HepG2 (cell line): ENCODE measurements around the gene ZNF770. TPM values are rescaled to one million over a fixed set of nuclear protein-coding genes. Genes with fewer than 3 reads are reported as not detected.

Experiments
- ATAC-seq: fragments of 200-7000 bp; cut with Tn5 transposase; 3 replicates; pipeline ENCODE4 v1.9.1; 2020; ENCODE audit warnings: mild to moderate bottlenecking, moderate library complexity
- BruUV-seq: library from RNA; stranded (reverse); fragments of 400-500 nt; replicated peaks from 2 replicates; lab custom pipeline; 2021; lab: Mats Ljungman, UMichigan
- CTCF ChIA-PET: fragments of 300-600 bp; formaldehyde crosslinking; extraction: SDS; loops from one replicate; lab custom pipeline; 2021; ENCODE audit warnings: low total read pairs, inconsistent platforms, low intra/inter-chr PET ratio; lab: Yijun Ruan, JAX
- POLR2A ChIA-PET: fragments of 350-600 bp; sonication (Branson Sonifier 250); formaldehyde crosslinking; loops from one replicate; lab custom pipeline; 2020; ENCODE audit warnings: antibody characterized with exemption, inconsistent platforms; lab: Yijun Ruan, JAX
- DNase-seq: peaks from one replicate; pipeline ENCODE4 v3.0.0-alpha.2; 2015; ENCODE audit warnings: low spot score
- FAIRE-seq: peaks from 3 replicates; lab custom pipeline; 2011; peaks lifted over from hg19 to GRCh38; lab: Jason Lieb, UNC
- H2AFZ ChIP-seq: one replicate; pipeline ENCODE4 v1.6.1; 2011; ENCODE audit warnings: low read length, inconsistent platforms
- H3K27ac ChIP-seq: fragments of 300-600 bp; 3 replicates; pipeline ENCODE4 v1.8.0; 2011; ENCODE audit warnings: mixed run types, mild to moderate bottlenecking, mixed read lengths, low read length, inconsistent platforms; ENCODE audit not compliant: insufficient read depth; ENCODE audit errors: extremely low read length
- H3K27me3 ChIP-seq, 2 experiments: fragments of 200-600 bp in 1 of 2; 2 replicates in 1 of 2; 3 replicates in 1 of 2; pipeline versions ENCODE4 v1.6.0 to v1.8.0; 2011; ENCODE audit warnings: low read length in 2 of 2, mild to moderate bottlenecking in 2 of 2, moderate library complexity in 2 of 2, inconsistent platforms in 1 of 2; ENCODE audit not compliant: insufficient read depth in 2 of 2, control insufficient read depth in 1 of 2
- H3K36me3 ChIP-seq, 2 experiments: fragments of 200-600 bp in 1 of 2; replicated peaks in 1 of 2; 2 replicates in 1 of 2; 3 replicates in 1 of 2; pipeline versions ENCODE4 v1.5.1 to v1.8.0; 2011; ENCODE audit warnings: low read length in 2 of 2, inconsistent platforms in 1 of 2; ENCODE audit not compliant: insufficient read depth in 2 of 2, control insufficient read depth in 1 of 2
- H3K4me1 ChIP-seq: 2 replicates; pipeline ENCODE4 v1.5.1; 2012; ENCODE audit warnings: low read length, inconsistent platforms; ENCODE audit not compliant: insufficient read depth
- H3K4me2 ChIP-seq: 2 replicates; pipeline ENCODE4 v1.6.0; 2011; ENCODE audit warnings: low read depth, low read length, inconsistent platforms
- H3K4me3 ChIP-seq, 3 experiments: fragments of 200-600 bp in 1 of 3; sonication (generic), shearing (Covaris generic) in 1 of 3; replicated peaks in 1 of 3; 2 replicates each; pipeline ENCODE4 v1.5.1; 2011 to 2016; ENCODE audit warnings: low read length in 3 of 3, inconsistent platforms in 2 of 3, low read depth in 2 of 3, mild to moderate bottlenecking in 2 of 3, control low read depth in 1 of 3, mixed read lengths in 1 of 3; ENCODE audit not compliant: insufficient read depth in 1 of 3
- H3K79me2 ChIP-seq: one replicate; pipeline ENCODE4 v1.6.1; 2011; ENCODE audit warnings: low read length, inconsistent platforms; ENCODE audit not compliant: insufficient read depth
- H3K9ac ChIP-seq: 2 replicates; pipeline ENCODE4 v1.6.0; 2011; ENCODE audit warnings: mild to moderate bottlenecking, low read depth, low read length, inconsistent platforms; ENCODE audit not compliant: insufficient read depth
- H3K9me3 ChIP-seq: 2 replicates; pipeline ENCODE4 v1.5.1; 2012; ENCODE audit warnings: mild to moderate bottlenecking, low read length
- H4K20me1 ChIP-seq: 2 replicates; pipeline ENCODE4 v1.6.0; 2011; ENCODE audit warnings: inconsistent platforms, mild to moderate bottlenecking, low read length, moderate library complexity; ENCODE audit not compliant: insufficient read depth
- ARID2 ChIP-seq: sonication (generic); formaldehyde crosslinking; IDR thresholded peaks from 2 replicates; pipeline ENCODE4 v1.8.1; 2022; ENCODE audit warnings: mild to moderate bottlenecking, missing genetic modification reagents, borderline replicate concordance
- CCDC6 ChIP-seq: sonication (generic); formaldehyde crosslinking; IDR thresholded peaks from 2 replicates; pipeline ENCODE4 v1.8.1; 2022; ENCODE audit warnings: mild to moderate bottlenecking, missing genetic modification reagents, moderate library complexity
- FOXA3 ChIP-seq: IDR thresholded peaks from 2 replicates; pipeline ENCODE4 v1.6.1; 2016; ENCODE audit warnings: missing genetic modification reagents, missing compliant biosample characterization
- HNRNPLL ChIP-seq: fragments of 200-400 bp; formaldehyde crosslinking; IDR thresholded peaks from 2 replicates; pipeline ENCODE4 v1.6.1; 2017; ENCODE audit warnings: mild to moderate bottlenecking, low read depth, low read length; ENCODE audit not compliant: poor library complexity, severe bottlenecking
- NBN ChIP-seq: fragments of 450-650 bp; conservative IDR thresholded peaks from 2 replicates; pipeline ENCODE4 v1.6.1; 2017
- NCOA2 ChIP-seq: sonication (generic); formaldehyde crosslinking; IDR thresholded peaks from 2 replicates; pipeline ENCODE4 v1.8.0; 2022; ENCODE audit warnings: inconsistent platforms
- REXO4 ChIP-seq: sonication (generic); formaldehyde crosslinking; IDR thresholded peaks from 2 replicates; pipeline ENCODE4 v1.8.0; 2022; ENCODE audit warnings: missing genetic modification reagents, mild to moderate bottlenecking, borderline replicate concordance
- RFX1 ChIP-seq: fragments of 450-650 bp; IDR thresholded peaks from 2 replicates; pipeline ENCODE4 v1.6.1; 2017
- RNF2 ChIP-seq: fragments of 450-650 bp; conservative IDR thresholded peaks from 2 replicates; pipeline ENCODE4 v1.6.1; 2016; ENCODE audit warnings: low read depth
- TCF12 ChIP-seq, 2 experiments: fragments of 450-650 bp in 1 of 2; sonication (generic) in 1 of 2; formaldehyde crosslinking in 1 of 2; IDR thresholded peaks; 2 replicates each; pipeline versions ENCODE4 v1.6.1 to v1.8.0; 2017 to 2022; ENCODE audit warnings: antibody characterized with exemption in 1 of 2, mild to moderate bottlenecking in 1 of 2, missing genetic modification reagents in 1 of 2, moderate library complexity in 1 of 2
- TCF7 ChIP-seq: sonication (generic); IDR thresholded peaks from 2 replicates; pipeline ENCODE4 v1.6.1; 2016; ENCODE audit warnings: antibody characterized with exemption, low read depth
- ZNF3 ChIP-seq: IDR thresholded peaks from 2 replicates; pipeline ENCODE4 v1.7.0; 2017; ENCODE audit warnings: inconsistent platforms
- ZNF616 ChIP-seq: sonication (generic); formaldehyde crosslinking; IDR thresholded peaks from 2 replicates; pipeline ENCODE4 v1.5.0; 2020; ENCODE audit warnings: low read depth, mild to moderate bottlenecking, missing genetic modification reagents
- ZSCAN12 ChIP-seq: sonication (generic); formaldehyde crosslinking; IDR thresholded peaks from 2 replicates; pipeline ENCODE4 v1.9.0; 2021; ENCODE audit warnings: mild to moderate bottlenecking, missing genetic modification reagents
- ZZZ3 ChIP-seq: sonication (generic); formaldehyde crosslinking; IDR thresholded peaks from 2 replicates; pipeline ENCODE4 v1.4.0; 2020; ENCODE audit warnings: missing genetic modification reagents, mild to moderate bottlenecking, borderline replicate concordance
- WGBS: methylation state at CpG from one replicate; pipeline ENCODE4 v1.1.6; 2017; ENCODE audit warnings: low lambda C conversion rate; 5-methylcytosine and 5-hydroxymethylcytosine counted together
- in situ Hi-C: cut with HindIII; loops from 2 replicates; pipeline ENCODE4 v1.10.0; 2017; ENCODE audit warnings: low pct_unique_long_range_greater_than_20kb; ENCODE audit not compliant: extremely low pct_ligation_motif_present
- intact Hi-C: fragments of 100-400 bp; cut with micrococcal nuclease; formaldehyde crosslinking; loops from one replicate; pipeline ENCODE4 v1.10.0; 2022; ENCODE audit not compliant: unreplicated experiment
- polyA plus RNA-seq, 8 experiments: library from polyadenylated mRNA; depleted of rRNA in 3 of 8; stranded (reverse) in 7 of 8; unstranded in 1 of 8; fragments of >200 nt; fragmentation: Illumina TruSeq in 4 of 8; extraction: Trizol in 4 of 8; gene quantifications; 2 replicates each; pipeline versions ENCODE4 v1.2.1 to v1.2.3, GENCODE V29; 2011 to 2016; ENCODE audit warnings: low read depth in 4 of 8, missing spikeins in 1 of 8, mixed read lengths in 1 of 8; ENCODE audit not compliant: insufficient read depth in 1 of 8
- total RNA-seq, 5 experiments: library from RNA; depleted of rRNA; stranded (reverse); fragments of >200 nt; fragmentation: Illumina TruSeq; extraction: Trizol; gene quantifications; 2 replicates each; pipeline ENCODE4 v1.2.3, GENCODE V29; 2016; ENCODE audit warnings: low read depth in 1 of 5
- TF ChIP-seq, protein P1 (sequence below): IDR thresholded peaks from 2 replicates; pipeline ENCODE4 v1.6.1; 2016; ENCODE audit warnings: mild to moderate bottlenecking
- TF ChIP-seq, protein P2 (sequence below): sonication (generic); formaldehyde crosslinking; IDR thresholded peaks from 2 replicates; pipeline ENCODE4 v1.8.0; 2022; ENCODE audit warnings: missing genetic modification reagents, mild to moderate bottlenecking, moderate library complexity, borderline replicate concordance
- TF ChIP-seq, protein P3 (sequence below): sonication (generic); formaldehyde crosslinking; IDR thresholded peaks from 2 replicates; pipeline ENCODE4 v1.4.0; 2020; ENCODE audit warnings: missing genetic modification reagents, borderline replicate concordance

Gene ZNF770
- total and polyA plus RNA-seq, 2 of the 13 experiments (the other 11 are each of a cell fraction or from before 2014, with no cell fraction given) = 15.5 to 33.1 TPM

DNA sequence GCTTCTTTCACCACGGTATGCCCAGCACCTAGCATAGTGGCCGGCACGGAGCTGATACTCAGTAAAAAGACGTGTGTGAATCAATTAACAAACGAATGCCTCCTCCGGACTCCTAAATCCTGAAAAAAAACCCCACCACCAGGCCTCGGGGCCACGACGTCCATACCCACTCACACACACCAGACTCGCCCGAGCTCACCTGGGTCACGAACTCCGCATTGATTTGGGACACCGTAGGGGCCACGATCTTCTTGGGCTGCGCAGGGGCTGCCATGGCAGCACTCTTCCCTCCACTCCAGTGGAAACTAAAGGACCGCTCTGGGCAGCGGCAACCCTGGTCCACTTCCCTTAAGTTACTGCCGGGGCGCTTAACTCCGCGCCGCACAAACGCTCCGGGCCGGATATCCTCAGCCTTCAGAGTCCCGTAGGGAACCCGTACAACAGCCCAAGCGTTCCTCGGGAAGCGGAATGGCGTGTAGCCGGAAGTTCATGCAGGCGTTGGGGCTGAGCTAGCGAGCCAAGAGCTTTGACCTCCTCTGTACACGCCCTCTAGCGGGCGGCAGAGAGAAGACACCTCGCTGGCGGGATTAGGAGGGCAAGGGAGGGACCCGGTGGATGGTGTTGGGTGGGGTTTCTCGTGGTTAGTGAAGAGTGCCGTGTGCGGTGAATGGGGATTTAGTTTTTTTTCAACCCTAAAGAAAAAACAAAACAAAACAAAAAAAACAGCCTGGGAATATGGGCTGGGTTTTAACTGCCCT lies 18.6 kb downstream of the ZNF770 start, which contains the start of gene AQR:
AQR (minus strand) TSS at position 403 of the 758 bp plus-strand sequence; CDS start at position 274, 129 bp downstream.
- Histone ChIP-seq H3K79me2 (peaks cover 39% of the 10 kb centered on the region), H3K4me3 (peak within 1 kb of the TSS; percentile 85 to 94 (median 94)), H3K4me2 (peak within 1 kb of the TSS; percentile 80), H2AFZ (peak within 1 kb of the TSS; percentile 61), H3K36me3 (no peaks in the 10 kb centered on the region; a peak in 1 of 5 replicates), H3K9ac (peak within 1 kb of the TSS; percentile 94), H4K20me1 (no peaks in the 10 kb centered on the region), H3K27me3 (no peaks in the 10 kb centered on the region; a peak in 1 of 5 replicates), H3K4me1 (peaks cover 28% of the 10 kb centered on the region), H3K27ac (peak within 1 kb of the TSS; percentile 69), H3K9me3 (no peaks in the 10 kb centered on the region)
- in situ Hi-C loops = no loop called here
- DNase-seq (peak; percentile 96), FAIRE-seq (peak; percentile 76), ATAC-seq (peak; percentile 99)
- ChIA-PET CTCF (no interaction called here), POLR2A (interaction anchor here (0.6 to 2.2 kb wide), 7 partner anchors 11 to 868 kb away, joined by 3 to 125 read pairs (median 3); partner anchors contain the start of genes SLC12A6 and ZNF770)
- no TSS peak for BruUV-seq
- 0% methylated on average over 29 of the region's 44 CpGs for WGBS
- intact Hi-C loops = loop anchor here (1.0 kb wide), 1 partner anchor 19 kb away; the partner anchor contains the start of gene ZNF770
- TF ChIP-seq TCF12 (IDR thresholded peaks at IDR 0.05) = no peak
- TF ChIP-seq TCF12 (CRISPR knock-in tag; IDR thresholded peaks at IDR 0.05) = no peak
- TF ChIP-seq FOXA3 (CRISPR knock-in tag) = peak; percentile 82
- TF ChIP-seq ZSCAN12 (CRISPR knock-in tag) = no peak
- TF ChIP-seq REXO4 (CRISPR knock-in tag) = no peak
- TF ChIP-seq ZNF616 (CRISPR knock-in tag) = no peak
- peak; percentile 48; the same call in 1 of the 2 replicates for TF ChIP-seq ZNF3 (CRISPR knock-in tag)
- no peak for TF ChIP-seq RNF2
- TF ChIP-seq, protein P1, sequence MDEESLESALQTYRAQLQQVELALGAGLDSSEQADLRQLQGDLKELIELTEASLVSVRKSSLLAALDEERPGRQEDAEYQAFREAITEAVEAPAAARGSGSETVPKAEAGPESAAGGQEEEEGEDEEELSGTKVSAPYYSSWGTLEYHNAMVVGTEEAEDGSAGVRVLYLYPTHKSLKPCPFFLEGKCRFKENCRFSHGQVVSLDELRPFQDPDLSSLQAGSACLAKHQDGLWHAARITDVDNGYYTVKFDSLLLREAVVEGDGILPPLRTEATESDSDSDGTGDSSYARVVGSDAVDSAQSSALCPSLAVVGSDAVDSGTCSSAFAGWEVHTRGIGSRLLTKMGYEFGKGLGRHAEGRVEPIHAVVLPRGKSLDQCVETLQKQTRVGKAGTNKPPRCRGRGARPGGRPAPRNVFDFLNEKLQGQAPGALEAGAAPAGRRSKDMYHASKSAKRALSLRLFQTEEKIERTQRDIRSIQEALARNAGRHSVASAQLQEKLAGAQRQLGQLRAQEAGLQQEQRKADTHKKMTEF (CRISPR knock-in tag) = peak; percentile 92
- no peak for TF ChIP-seq TCF7
- TF ChIP-seq HNRNPLL = peak; percentile 85
- peak; percentile 63 for TF ChIP-seq NCOA2 (CRISPR knock-in tag)
- TF ChIP-seq ZZZ3 = peak; percentile 94; the same call in 1 of the 2 replicates
- TF ChIP-seq, protein P2, sequence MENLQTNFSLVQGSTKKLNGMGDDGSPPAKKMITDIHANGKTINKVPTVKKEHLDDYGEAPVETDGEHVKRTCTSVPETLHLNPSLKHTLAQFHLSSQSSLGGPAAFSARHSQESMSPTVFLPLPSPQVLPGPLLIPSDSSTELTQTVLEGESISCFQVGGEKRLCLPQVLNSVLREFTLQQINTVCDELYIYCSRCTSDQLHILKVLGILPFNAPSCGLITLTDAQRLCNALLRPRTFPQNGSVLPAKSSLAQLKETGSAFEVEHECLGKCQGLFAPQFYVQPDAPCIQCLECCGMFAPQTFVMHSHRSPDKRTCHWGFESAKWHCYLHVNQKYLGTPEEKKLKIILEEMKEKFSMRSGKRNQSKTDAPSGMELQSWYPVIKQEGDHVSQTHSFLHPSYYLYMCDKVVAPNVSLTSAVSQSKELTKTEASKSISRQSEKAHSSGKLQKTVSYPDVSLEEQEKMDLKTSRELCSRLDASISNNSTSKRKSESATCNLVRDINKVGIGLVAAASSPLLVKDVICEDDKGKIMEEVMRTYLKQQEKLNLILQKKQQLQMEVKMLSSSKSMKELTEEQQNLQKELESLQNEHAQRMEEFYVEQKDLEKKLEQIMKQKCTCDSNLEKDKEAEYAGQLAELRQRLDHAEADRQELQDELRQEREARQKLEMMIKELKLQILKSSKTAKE (CRISPR knock-in tag) = 0 out of 2 replicates have a peak, but pooled peaks have one; percentile 21
- TF ChIP-seq, protein P3, sequence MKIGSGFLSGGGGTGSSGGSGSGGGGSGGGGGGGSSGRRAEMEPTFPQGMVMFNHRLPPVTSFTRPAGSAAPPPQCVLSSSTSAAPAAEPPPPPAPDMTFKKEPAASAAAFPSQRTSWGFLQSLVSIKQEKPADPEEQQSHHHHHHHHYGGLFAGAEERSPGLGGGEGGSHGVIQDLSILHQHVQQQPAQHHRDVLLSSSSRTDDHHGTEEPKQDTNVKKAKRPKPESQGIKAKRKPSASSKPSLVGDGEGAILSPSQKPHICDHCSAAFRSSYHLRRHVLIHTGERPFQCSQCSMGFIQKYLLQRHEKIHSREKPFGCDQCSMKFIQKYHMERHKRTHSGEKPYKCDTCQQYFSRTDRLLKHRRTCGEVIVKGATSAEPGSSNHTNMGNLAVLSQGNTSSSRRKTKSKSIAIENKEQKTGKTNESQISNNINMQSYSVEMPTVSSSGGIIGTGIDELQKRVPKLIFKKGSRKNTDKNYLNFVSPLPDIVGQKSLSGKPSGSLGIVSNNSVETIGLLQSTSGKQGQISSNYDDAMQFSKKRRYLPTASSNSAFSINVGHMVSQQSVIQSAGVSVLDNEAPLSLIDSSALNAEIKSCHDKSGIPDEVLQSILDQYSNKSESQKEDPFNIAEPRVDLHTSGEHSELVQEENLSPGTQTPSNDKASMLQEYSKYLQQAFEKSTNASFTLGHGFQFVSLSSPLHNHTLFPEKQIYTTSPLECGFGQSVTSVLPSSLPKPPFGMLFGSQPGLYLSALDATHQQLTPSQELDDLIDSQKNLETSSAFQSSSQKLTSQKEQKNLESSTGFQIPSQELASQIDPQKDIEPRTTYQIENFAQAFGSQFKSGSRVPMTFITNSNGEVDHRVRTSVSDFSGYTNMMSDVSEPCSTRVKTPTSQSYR = no peak
- peak; percentile 58; the same call in 1 of the 2 replicates for TF ChIP-seq ARID2 (CRISPR knock-in tag)
- TF ChIP-seq NBN = no peak
- TF ChIP-seq RFX1 = no peak
- TF ChIP-seq CCDC6 (CRISPR knock-in tag) = no peak
